K562 (cell line): ENCODE results near the gene MYRIP. TPM values are rescaled to one million over a fixed set of nuclear protein-coding genes. Genes with fewer than 3 reads are reported as not detected.
A peak's percentile ranks its signal among the peaks of the same experiment; 100 is the strongest.

Experiments used
- ATAC-seq: fragments of 200-7000 bp; cut with Tn5 transposase; 3 replicates; pipeline ENCODE4 v1.9.1; 2020; ENCODE audit warnings: moderate library complexity
- BruUV-seq: library from RNA; stranded (reverse); fragments of 400-500 nt; replicated peaks from 2 replicates; lab custom pipeline; 2021; lab: Mats Ljungman, UMichigan
- CTCF ChIA-PET: fragments of 300-600 bp; formaldehyde crosslinking; extraction: SDS; loops from one replicate; lab custom pipeline; 2021; ENCODE audit warnings: low intra/inter-chr PET ratio; lab: Yijun Ruan, JAX
- POLR2A ChIA-PET: fragments of 300-600, 350-650 bp; sonication (Branson Sonifier 250); formaldehyde crosslinking; extraction: SDS; loops from one replicate; lab custom pipeline; 2021; ENCODE audit warnings: antibody characterized with exemption, inconsistent platforms; lab: Yijun Ruan, JAX
- DNase-seq, 4 experiments: peaks; one replicate each; pipeline versions ENCODE4 v3.0.0 to v3.0.0-alpha.2; 2011 to 2018; ENCODE audit warnings: low spot score in 3 of 4, mixed read lengths in 3 of 4; ENCODE audit errors: extremely low read depth in 1 of 4
- FAIRE-seq: peaks from 2 replicates; lab custom pipeline; 2011; peaks lifted over from hg19 to GRCh38; lab: Jason Lieb, UNC
- H2AFZ ChIP-seq: 2 replicates; pipeline ENCODE4 v1.6.0; 2011; ENCODE audit warnings: low read depth, low read length, control low read depth, inconsistent platforms
- H3K27ac ChIP-seq: fragments of 200-600 bp; 3 replicates; pipeline ENCODE4 v1.8.0; 2011; ENCODE audit warnings: low read depth, mild to moderate bottlenecking, control low read depth, inconsistent platforms, low read length, moderate library complexity, mixed read lengths; ENCODE audit errors: extremely low read depth
- H3K27me3 ChIP-seq, 2 experiments: fragments of 300-600 bp in 1 of 2; 2 replicates in 1 of 2; 3 replicates in 1 of 2; pipeline versions ENCODE4 v1.6.0 to v1.8.0; 2011; ENCODE audit warnings: inconsistent platforms in 2 of 2, low read length in 2 of 2, mild to moderate bottlenecking in 1 of 2, mixed read lengths in 1 of 2, moderate library complexity in 1 of 2; ENCODE audit not compliant: control insufficient read depth in 2 of 2, insufficient read depth in 2 of 2
- H3K36me3 ChIP-seq: fragments of 300-600 bp; 3 replicates; pipeline ENCODE4 v1.8.0; 2011; ENCODE audit warnings: mild to moderate bottlenecking, low read length, inconsistent platforms; ENCODE audit not compliant: control insufficient read depth, insufficient read depth
- H3K4me1 ChIP-seq, 2 experiments: fragments of 200-600 bp in 1 of 2; replicated peaks in 1 of 2; 2 replicates in 1 of 2; 3 replicates in 1 of 2; pipeline versions ENCODE4 v1.5.1 to v1.8.0; 2011; ENCODE audit warnings: inconsistent platforms in 2 of 2, low read length in 2 of 2, mild to moderate bottlenecking in 1 of 2, mixed read lengths in 1 of 2, moderate library complexity in 1 of 2; ENCODE audit not compliant: control insufficient read depth in 2 of 2, insufficient read depth in 2 of 2
- H3K4me2 ChIP-seq: 2 replicates; pipeline ENCODE4 v1.6.1; 2011; ENCODE audit warnings: low read length, control low read depth, inconsistent platforms, mixed read lengths; ENCODE audit not compliant: insufficient read depth
- H3K4me3 ChIP-seq: fragments of 200-600 bp; sonication (generic), shearing (Covaris generic); 2 replicates; pipeline ENCODE4 v1.5.1; 2016; ENCODE audit warnings: control low read depth, inconsistent platforms
- H3K79me2 ChIP-seq: fragments of 200-600 bp; 3 replicates; pipeline ENCODE4 v1.8.0; 2011; ENCODE audit warnings: low read length, inconsistent platforms; ENCODE audit not compliant: control insufficient read depth, insufficient read depth
- H3K9ac ChIP-seq, 2 experiments: 2 replicates each; pipeline versions ENCODE4 v1.6.0 to v1.6.1; 2011; ENCODE audit warnings: low read depth in 2 of 2, low read length in 2 of 2, control low read depth in 1 of 2, inconsistent platforms in 1 of 2, mild to moderate bottlenecking in 1 of 2, mixed read lengths in 1 of 2; ENCODE audit not compliant: insufficient read depth in 1 of 2
- H3K9me1 ChIP-seq: one replicate; pipeline ENCODE4 v1.6.0; 2011; ENCODE audit warnings: inconsistent platforms, mild to moderate bottlenecking, low read length, moderate library complexity; ENCODE audit not compliant: control insufficient read depth, insufficient read depth
- H3K9me3 ChIP-seq: replicated peaks from 2 replicates; pipeline ENCODE4 v1.5.1; 2011; ENCODE audit warnings: low read depth, low read length, inconsistent platforms; ENCODE audit not compliant: control insufficient read depth, insufficient read depth
- H4K20me1 ChIP-seq: replicated peaks from 2 replicates; pipeline ENCODE4 v1.6.1; 2011; ENCODE audit warnings: low read length, inconsistent platforms, mixed read lengths; ENCODE audit not compliant: control insufficient read depth, insufficient read depth
- MECOM ChIP-seq: fragments of 250-450 bp; sonication (Bioruptor Pico); IDR thresholded peaks from 2 replicates; pipeline ENCODE4 v1.8.0; 2022; ENCODE audit warnings: inconsistent platforms
- PTTG1 ChIP-seq: fragments of 450-650 bp; IDR thresholded peaks from 2 replicates; pipeline ENCODE4 v1.6.1; 2016; ENCODE audit warnings: low read depth, mild to moderate bottlenecking, missing genetic modification characterization, missing compliant biosample characterization
- WGBS: fragments of 100-300 bp; shearing (Covaris generic); methylation state at CpG from one replicate; pipeline ENCODE4 v1.1.6; 2016; ENCODE audit warnings: low coverage, mixed read lengths; ENCODE audit not compliant: insufficient coverage; ENCODE audit errors: missing lambda C conversion rate; 5-methylcytosine and 5-hydroxymethylcytosine counted together
- in situ Hi-C: fragments of 300-500 bp; cut with MboI; formaldehyde crosslinking; loops from 4 replicates; pipeline ENCODE4 v1.15.0; 2018; ENCODE audit warnings: inconsistent platforms, mixed read lengths
- intact Hi-C: fragments of 100-400 bp; cut with micrococcal nuclease; formaldehyde crosslinking; loops from 2 replicates; pipeline ENCODE4 v1.14.2; 2022
- polyA plus RNA-seq, 8 experiments: library from polyadenylated mRNA; depleted of rRNA in 4 of 8; stranded (reverse) in 5 of 8; unstranded in 3 of 8; fragments of >200 nt; fragmentation: Nextera tagmentation in 2 of 8; fragmentation: Illumina TruSeq in 1 of 8; extraction: Ambion mirVana in 2 of 8; extraction: Trizol in 1 of 8; gene quantifications; 2 replicates each; pipeline versions ENCODE4 v1.2.1 to v1.2.3, GENCODE V29; 2011 to 2014; ENCODE audit warnings: inconsistent platforms in 1 of 8, missing spikeins in 1 of 8
- total RNA-seq, 7 experiments: library from RNA; depleted of rRNA in 6 of 7; stranded (reverse); fragments of >200 nt in 6 of 7; fragmentation: Illumina TruSeq in 2 of 7; extraction: Trizol in 2 of 7; gene quantifications; 2 replicates each; pipeline versions ENCODE4 v1.2.1 to v1.2.3, GENCODE V29; 2011 to 2021; ENCODE audit warnings: low replicate concordance in 1 of 7
- TF ChIP-seq, protein P1 (sequence below), 2 experiments: IDR thresholded peaks; 2 replicates each; pipeline ENCODE4 v1.6.1; 2012; ENCODE audit warnings: improper control_type of control experiment in 2 of 2, low read depth in 2 of 2, low read length in 2 of 2, borderline replicate concordance in 1 of 2

MYRIP gene
- total and polyA plus RNA-seq, 9 of the 15 experiments (the other 6 are each of a cell fraction or from before 2014, with no cell fraction given) = 0.03 to 0.12 TPM; not detected in 7

- no peak for ATAC-seq
- Histone ChIP-seq H3K4me1 (peaks cover 5 to 13% of the 10 kb centered on the region in 2 experiments), H3K36me3 (0 out of 3 replicates have a peak, but pooled peaks cover 3% of the 10 kb centered on the region), H4K20me1 (no peaks in the 10 kb centered on the region), H3K9ac (no peak overlapping the region), H3K27me3 (no peaks in the 10 kb centered on the region), H3K4me3 (no peak overlapping the region), H3K27ac (no peak overlapping the region), H3K79me2 (no peaks in the 10 kb centered on the region), H3K4me2 (no peak overlapping the region), H3K9me1 (no peaks in the 10 kb centered on the region), H3K9me3 (no peaks in the 10 kb centered on the region), H2AFZ (no peak overlapping the region)
- in situ Hi-C loops = no loop called here
- no peak for DNase-seq
- TF ChIP-seq, protein P1, sequence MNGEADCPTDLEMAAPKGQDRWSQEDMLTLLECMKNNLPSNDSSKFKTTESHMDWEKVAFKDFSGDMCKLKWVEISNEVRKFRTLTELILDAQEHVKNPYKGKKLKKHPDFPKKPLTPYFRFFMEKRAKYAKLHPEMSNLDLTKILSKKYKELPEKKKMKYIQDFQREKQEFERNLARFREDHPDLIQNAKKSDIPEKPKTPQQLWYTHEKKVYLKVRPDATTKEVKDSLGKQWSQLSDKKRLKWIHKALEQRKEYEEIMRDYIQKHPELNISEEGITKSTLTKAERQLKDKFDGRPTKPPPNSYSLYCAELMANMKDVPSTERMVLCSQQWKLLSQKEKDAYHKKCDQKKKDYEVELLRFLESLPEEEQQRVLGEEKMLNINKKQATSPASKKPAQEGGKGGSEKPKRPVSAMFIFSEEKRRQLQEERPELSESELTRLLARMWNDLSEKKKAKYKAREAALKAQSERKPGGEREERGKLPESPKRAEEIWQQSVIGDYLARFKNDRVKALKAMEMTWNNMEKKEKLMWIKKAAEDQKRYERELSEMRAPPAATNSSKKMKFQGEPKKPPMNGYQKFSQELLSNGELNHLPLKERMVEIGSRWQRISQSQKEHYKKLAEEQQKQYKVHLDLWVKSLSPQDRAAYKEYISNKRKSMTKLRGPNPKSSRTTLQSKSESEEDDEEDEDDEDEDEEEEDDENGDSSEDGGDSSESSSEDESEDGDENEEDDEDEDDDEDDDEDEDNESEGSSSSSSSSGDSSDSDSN (IDR thresholded peaks at IDR 0.05; ENCODE audit: borderline replicate concordance in 1 of 2, low read depth in 2 of 2, low read length in 2 of 2) = 0 out of 4 replicates have a peak, but pooled peaks of 1 of the 2 experiments have one; percentile 24
- TF ChIP-seq PTTG1 (tag) (no peak), MECOM (CRISPR knock-in tag) (no peak)
- intact Hi-C loops = no loop called here
- CTCF ChIA-PET = no interaction called here
- no TSS peak for BruUV-seq
- WGBS = 60% methylated on average over 1 of the region's 1 CpG
- FAIRE-seq = no peak
- POLR2A ChIA-PET = interaction anchor here (0.5 to 3.0 kb wide), 5 partner anchors 10 to 171 kb away, joined by 3 to 10 read pairs (median 4); partner anchors contain the start of gene EIF1B
Observed at GRCh38 chr3:40294434-40294833, 485.0 kb downstream of the MYRIP start.
